Activated CD4-positive, CD25-positive, alpha-beta regulatory T cell treated with anti-CD3 and anti-CD28 coated beads, Interleukin-2, amount 50 U/mL, for 72 hours (primary cell): ENCODE results near the gene KCTD18.

Source experiments
- DNase-seq: peaks from one replicate; pipeline ENCODE4 v3.0.0; 2021

KCTD18 gene

GRCh38 chr2:200454927-200455801 is 54.7 kb downstream of the KCTD18 start:
- no peak for DNase-seq

- no peak for DNase-seq
These were observed 55.9 kb downstream of the KCTD18 start for GRCh38 chr2:200453853-200454534.

DNA sequence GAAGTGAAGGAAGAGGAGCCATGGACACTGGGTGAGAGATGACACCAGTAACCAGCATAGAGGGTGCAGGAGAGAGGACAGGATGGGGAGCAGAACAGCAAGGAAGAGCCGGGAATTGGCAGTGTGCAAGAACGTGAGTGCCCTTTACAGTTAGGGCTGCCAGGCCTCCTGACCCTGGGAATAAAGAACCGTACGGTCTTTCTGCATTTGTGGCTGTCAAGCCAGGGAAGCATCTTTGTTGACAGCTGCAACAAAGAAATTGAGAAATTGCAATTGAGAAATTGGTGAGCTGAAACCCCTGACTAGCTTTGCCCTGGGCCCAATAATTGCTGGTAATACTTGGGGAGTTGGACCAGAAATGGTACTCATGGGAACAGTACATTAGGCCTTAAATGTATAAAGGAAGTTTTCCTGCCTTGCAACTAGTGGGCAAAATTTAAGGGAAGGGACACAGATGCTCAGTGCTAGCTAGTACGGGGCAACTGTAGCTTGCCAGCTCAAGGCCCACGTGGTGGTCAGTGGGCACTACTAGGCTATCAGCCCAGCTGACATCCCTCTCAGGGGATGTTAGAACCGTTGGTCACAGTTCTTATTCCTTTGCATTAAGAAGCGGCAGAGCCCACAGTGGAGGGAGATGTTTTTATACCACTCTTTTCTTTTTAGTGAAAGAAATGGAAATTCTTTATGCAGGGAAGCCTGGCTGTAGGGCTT is 56.6 kb downstream of the KCTD18 start:
- no peak for DNase-seq

GRCh38 chr2:200452377-200452776 is 57.5 kb downstream of the KCTD18 start:
- DNase-seq, result no peak

GRCh38 chr2:200451511-200451910 is 58.4 kb downstream of the KCTD18 start:
- DNase-seq, result no peak

- DNase-seq, result no peak
These were observed 59.6 kb downstream of the KCTD18 start for GRCh38 chr2:200450288-200450687.

GRCh38 chr2:200449149-200449548 is 60.7 kb downstream of the KCTD18 start:
- DNase-seq, result no peak

DNA sequence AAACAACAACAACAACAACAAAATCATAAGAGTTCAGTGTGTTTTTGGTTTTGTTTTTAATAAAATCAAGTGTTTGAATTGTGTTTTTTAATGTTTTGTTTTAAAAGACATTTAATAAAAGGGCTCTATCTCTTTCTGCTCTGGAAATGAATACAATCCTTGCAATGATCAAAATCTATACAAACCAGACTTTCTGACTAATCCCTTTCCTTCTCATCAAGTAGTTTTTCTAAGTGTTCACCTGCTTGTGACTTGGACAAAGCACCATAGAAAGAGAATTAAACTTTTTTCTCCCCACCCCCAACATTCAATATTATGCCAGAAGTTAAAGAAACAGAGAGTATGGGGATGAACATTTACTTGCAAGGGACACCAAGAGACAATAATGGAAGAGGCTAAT is 61.4 kb downstream of the KCTD18 start:
- no peak for DNase-seq

GRCh38 chr2:200447139-200447855 is 62.6 kb downstream of the KCTD18 start:
- DNase-seq, result no peak

DNA sequence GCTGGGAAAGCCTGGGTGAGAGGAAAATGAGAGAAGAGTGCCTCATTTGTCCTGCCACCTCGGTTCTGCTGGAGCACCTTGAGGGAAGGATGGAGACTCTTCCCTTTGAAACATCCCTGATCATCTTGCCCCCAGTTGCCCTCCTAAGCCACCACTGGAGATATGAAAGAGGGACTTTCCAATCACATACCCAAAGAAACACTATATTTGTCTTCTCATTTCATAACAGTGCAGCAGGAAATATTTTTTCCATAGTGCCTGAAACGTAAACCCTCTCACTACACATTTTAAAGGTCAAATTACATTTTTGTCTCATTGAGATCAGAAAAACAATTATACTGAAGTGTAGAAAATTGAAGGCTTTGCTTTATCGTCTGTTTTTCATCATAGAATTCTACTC is 63.3 kb downstream of the KCTD18 start:
- DNase-seq, result no peak

DNA sequence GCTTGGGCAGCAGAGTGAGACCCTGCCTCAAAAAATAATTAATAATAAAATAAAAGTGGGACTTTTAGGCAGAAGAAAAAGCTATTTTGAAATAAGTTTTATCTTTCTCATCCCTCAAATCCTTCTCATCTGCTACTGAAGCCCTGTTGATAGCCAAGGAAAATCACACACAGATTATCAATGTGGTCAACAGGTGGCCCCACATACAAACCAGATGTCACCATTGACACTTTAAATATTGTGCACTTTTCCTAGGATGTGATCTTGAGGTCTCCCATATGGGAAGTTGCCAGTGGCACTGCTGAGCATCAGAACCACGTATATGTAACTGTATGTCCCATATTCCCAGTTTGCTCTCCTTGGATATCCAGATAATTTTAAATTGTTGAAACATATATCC is 64.6 kb downstream of the KCTD18 start:
- no peak for DNase-seq

- no peak for DNase-seq
These were observed 65.3 kb downstream of the KCTD18 start for GRCh38 chr2:200444530-200444929.

DNA sequence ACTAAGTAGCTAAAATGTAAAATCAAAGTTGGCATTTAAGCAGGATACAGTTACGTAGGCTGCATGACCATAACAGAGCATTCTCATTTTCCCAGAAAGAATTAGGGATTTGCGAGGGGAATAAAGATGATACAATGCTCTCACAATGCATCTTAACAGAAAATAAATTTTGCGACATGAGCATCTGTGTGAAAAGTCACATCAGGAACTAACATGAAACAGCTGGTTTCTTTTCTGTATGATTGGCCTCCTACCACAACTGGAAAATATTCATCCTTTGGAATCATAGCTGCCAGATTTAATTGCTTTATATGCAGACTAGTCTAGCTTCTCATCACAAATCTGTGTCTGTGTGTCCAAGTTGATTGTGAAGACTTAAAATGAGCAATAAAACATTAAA is 66.0 kb downstream of the KCTD18 start:
- DNase-seq, result no peak

DNA sequence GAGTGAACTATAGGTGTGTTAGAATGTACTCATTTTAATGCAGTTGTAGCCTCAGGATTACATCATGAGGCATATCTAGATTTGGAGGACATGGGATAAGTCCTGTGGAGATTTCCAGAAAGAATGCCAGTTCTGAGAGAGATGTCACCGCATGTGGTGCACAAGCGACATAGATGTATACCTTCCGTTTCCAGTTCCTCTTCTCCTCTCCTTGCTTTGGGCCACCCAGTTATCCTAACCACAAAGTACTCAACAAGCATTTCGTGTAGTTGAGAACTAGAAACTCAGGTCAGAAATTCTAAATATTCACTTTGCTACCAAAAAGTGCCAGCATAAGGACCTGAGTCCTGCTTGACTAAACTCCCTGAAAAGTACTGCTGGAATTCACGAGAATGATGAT is 66.5 kb downstream of the KCTD18 start:
- no peak for DNase-seq

DNA sequence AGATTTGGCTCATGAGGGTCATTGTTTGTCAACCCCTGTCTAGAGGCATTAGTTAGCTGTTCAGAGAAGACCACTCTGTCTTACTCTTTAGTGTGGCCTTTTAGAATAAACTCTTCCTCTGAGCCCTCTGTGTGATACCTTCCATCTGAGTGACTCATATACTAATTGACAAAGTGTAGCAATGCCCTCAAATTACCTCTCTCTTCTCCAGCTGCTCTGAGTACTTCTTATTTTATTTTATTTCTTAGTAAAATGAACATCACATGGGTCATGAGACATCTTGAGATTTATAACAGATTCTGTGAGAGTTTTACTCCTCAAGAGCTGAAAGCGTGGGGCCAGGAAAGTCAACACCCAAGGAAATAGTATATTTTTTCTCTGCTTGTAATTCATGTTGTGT is 67.4 kb downstream of the KCTD18 start:
- no peak for DNase-seq

- no peak for DNase-seq
These were observed 69.9 kb downstream of the KCTD18 start for GRCh38 chr2:200439981-200440380.
